ENCODE results near the gene SHBG. TPM values are rescaled to one million over a fixed set of nuclear protein-coding genes. Genes with fewer than 3 reads are reported as not detected.
A peak's percentile ranks its signal among the peaks of the same experiment; 100 is the strongest.

The SHBG gene
- total and polyA plus RNA-seq, 2 of the 4 experiments (the other 2 are of a cell fraction): 0.36 to 0.38 TPM

GRCh38 chr17:7632492-7632894 lies 2.6 kb downstream of the SHBG start:
- Histone ChIP-seq H2AFZ (replicated peaks; ENCODE audit: low read length, poor library complexity) (peak overlapping the region; percentile 81), H3K4me3 (ENCODE audit: insufficient read depth, low read depth, low read length) (no peak overlapping the region)
- intact Hi-C loops (cut with micrococcal nuclease): no loop called here

More at GRCh38 chr17:7632492-7632894, 2.6 kb downstream of the SHBG start:
- BruUV-seq (replicated peaks): no TSS peak
- Histone ChIP-seq H2BK120ac (ENCODE audit: low read depth, low read length) (no peak overlapping the region), H4K20me1 (ENCODE audit: insufficient read depth, low read length) (no peaks in the 10 kb centered on the region), H2BK15ac (ENCODE audit: low read depth, low read length) (no peak overlapping the region), H3K4ac (ENCODE audit: low read depth, low read length) (no peak overlapping the region), H3K9ac (ENCODE audit: low read depth, low read length) (no peak overlapping the region), H3K79me1 (ENCODE audit: low read depth in 1 of 2, low read length in 2 of 2) (no peaks in the 10 kb centered on the region), H3K9me1 (ENCODE audit: insufficient read depth, low read length) (no peaks in the 10 kb centered on the region), H3K14ac (replicated peaks; ENCODE audit: low read depth, low read length) (no peak overlapping the region), H2AK9ac (replicated peaks; ENCODE audit: low read depth, low read length, poor library complexity) (no peak overlapping the region), H3K27ac (ENCODE audit: insufficient read depth, low read length) (no peak overlapping the region), H4K5ac (ENCODE audit: low read depth, low read length) (peak overlapping the region; percentile 70; the same call in 1 of the 2 replicates), H3K18ac (ENCODE audit: low read depth, low read length) (no peak overlapping the region), H2AK5ac (ENCODE audit: low read depth, low read length) (no peak overlapping the region), H3K4me1 (ENCODE audit: control insufficient read depth, insufficient read depth, low read length) (0 out of 2 replicates have a peak, but pooled peaks cover 1% of the 10 kb centered on the region), H3K9me3 (ENCODE audit: control insufficient read depth, insufficient read depth, low read length) (no peaks in the 10 kb centered on the region), H4K8ac (ENCODE audit: low read depth in 2 of 2, low read length in 2 of 2) (peak overlapping the region in 1 of 2 experiments; percentile 62; a peak in 2 of 4 replicates), H3K27me3 (ENCODE audit: control insufficient read depth, insufficient read depth, low read length) (peaks cover 4% of the 10 kb centered on the region; the same call in 1 of the 2 replicates), H2BK5ac (ENCODE audit: low read depth, low read length, poor library complexity, severe bottlenecking) (no peak overlapping the region), H3K23ac (ENCODE audit: low read depth, low read length) (0 out of 2 replicates have a peak overlapping the region, but pooled peaks have one; percentile 33), H2BK20ac (ENCODE audit: low read depth, low read length) (no peak overlapping the region), H3K4me2 (ENCODE audit: low read depth, low read length) (no peak overlapping the region), H3K36me3 (ENCODE audit: control insufficient read depth, insufficient read depth, low read length) (no peaks in the 10 kb centered on the region), H4K91ac (ENCODE audit: insufficient read depth, low read depth, low read length) (no peak overlapping the region), H3K56ac (ENCODE audit: extremely low read depth, insufficient read depth, low read length) (no peak overlapping the region)
- TF ChIP-seq RAD21 (IDR thresholded peaks at IDR 0.05; ENCODE audit: low read length) (peak; percentile 56), CTCF (conservative IDR thresholded peaks at IDR 0.05; ENCODE audit: low read depth, low read length) (peak; percentile 64), SMC3 (IDR thresholded peaks at IDR 0.05; ENCODE audit: low read depth, low read length) (peak; percentile 34), CEBPB (IDR thresholded peaks at IDR 0.05; ENCODE audit: low read depth, low read length) (no peak), RCOR1 (IDR thresholded peaks at IDR 0.05; ENCODE audit: insufficient replicate concordance, low read length) (no peak), USF2 (IDR thresholded peaks at IDR 0.05; ENCODE audit: low read depth, low read length) (no peak), BHLHE40 (IDR thresholded peaks at IDR 0.05; ENCODE audit: low read depth, low read length) (no peak), CHD1 (IDR thresholded peaks at IDR 0.05; ENCODE audit: low read depth, low read length) (no peak), POLR2A (IDR thresholded peaks at IDR 0.05; ENCODE audit: low read depth, low read length) (no peak), ELK1 (IDR thresholded peaks at IDR 0.05; ENCODE audit: borderline replicate concordance, low read depth, low read length) (no peak), RFX5 (IDR thresholded peaks at IDR 0.05; ENCODE audit: low read depth, low read length) (no peak), FOS (IDR thresholded peaks at IDR 0.05; ENCODE audit: low read depth, low read length) (no peak), MAFK (IDR thresholded peaks at IDR 0.05; ENCODE audit: low read depth, low read length) (no peak), MAZ (IDR thresholded peaks at IDR 0.05; ENCODE audit: borderline replicate concordance, low read depth, low read length) (no peak), MXI1 (IDR thresholded peaks at IDR 0.05; ENCODE audit: borderline replicate concordance, low read depth, low read length) (no peak), NFE2L2 (IDR thresholded peaks at IDR 0.05; ENCODE audit: low read depth, low read length) (no peak)
- ATAC-seq (ENCODE audit: low read depth) (peak; percentile 35), DNase-seq (peak; percentile 54)
- no CpG with 5 or more reads among the region's 6 CpGs for WGBS, 2 experiments (ENCODE audit: extremely low coverage in 2 of 2, insufficient read length in 1 of 2)
- in situ Hi-C loops (cut with MboI; ENCODE audit: low sequenced_read_pairs) (no loop called here), dilution Hi-C loops (cut with HindIII; ENCODE audit: low sequenced_read_pairs, unreplicated experiment) (no loop called here)
- CTCF ChIA-PET: interaction anchor here (0.5 to 5.3 kb wide), 8 partner anchors 9 to 427 kb away, joined by 3 to 27 read pairs (median 4); partner anchors contain the start of genes TP53 and WRAP53
- POLR2A ChIA-PET (ENCODE audit: unreplicated experiment): no interaction called here
